HepG2 (cell line): ENCODE results near the gene WNT5A. TPM values are rescaled to one million over a fixed set of nuclear protein-coding genes. Genes with fewer than 3 reads are reported as not detected.

Experiments
- ATAC-seq: fragments of 200-7000 bp; cut with Tn5 transposase; 3 replicates; pipeline ENCODE4 v1.9.1; 2020; ENCODE audit warnings: mild to moderate bottlenecking, moderate library complexity
- BruUV-seq: library from RNA; stranded (reverse); fragments of 400-500 nt; replicated peaks from 2 replicates; lab custom pipeline; 2021; lab: Mats Ljungman, UMichigan
- CTCF ChIA-PET: fragments of 300-600 bp; formaldehyde crosslinking; extraction: SDS; loops from one replicate; lab custom pipeline; 2021; ENCODE audit warnings: low total read pairs, inconsistent platforms, low intra/inter-chr PET ratio; lab: Yijun Ruan, JAX
- POLR2A ChIA-PET: fragments of 350-600 bp; sonication (Branson Sonifier 250); formaldehyde crosslinking; loops from one replicate; lab custom pipeline; 2020; ENCODE audit warnings: antibody characterized with exemption, inconsistent platforms; lab: Yijun Ruan, JAX
- DNase-seq: peaks from one replicate; pipeline ENCODE4 v3.0.0-alpha.2; 2015; ENCODE audit warnings: low spot score
- FAIRE-seq: peaks from 3 replicates; lab custom pipeline; 2011; peaks lifted over from hg19 to GRCh38; lab: Jason Lieb, UNC
- H2AFZ ChIP-seq: one replicate; pipeline ENCODE4 v1.6.1; 2011; ENCODE audit warnings: low read length, inconsistent platforms
- H3K27ac ChIP-seq: fragments of 300-600 bp; 3 replicates; pipeline ENCODE4 v1.8.0; 2011; ENCODE audit warnings: mixed run types, mild to moderate bottlenecking, mixed read lengths, low read length, inconsistent platforms; ENCODE audit not compliant: insufficient read depth; ENCODE audit errors: extremely low read length
- H3K27me3 ChIP-seq, 2 experiments: fragments of 200-600 bp in 1 of 2; 2 replicates in 1 of 2; 3 replicates in 1 of 2; pipeline versions ENCODE4 v1.6.0 to v1.8.0; 2011; ENCODE audit warnings: low read length in 2 of 2, mild to moderate bottlenecking in 2 of 2, moderate library complexity in 2 of 2, inconsistent platforms in 1 of 2; ENCODE audit not compliant: insufficient read depth in 2 of 2, control insufficient read depth in 1 of 2
- H3K36me3 ChIP-seq, 2 experiments: fragments of 200-600 bp in 1 of 2; replicated peaks in 1 of 2; 2 replicates in 1 of 2; 3 replicates in 1 of 2; pipeline versions ENCODE4 v1.5.1 to v1.8.0; 2011; ENCODE audit warnings: low read length in 2 of 2, inconsistent platforms in 1 of 2; ENCODE audit not compliant: insufficient read depth in 2 of 2, control insufficient read depth in 1 of 2
- H3K4me1 ChIP-seq: 2 replicates; pipeline ENCODE4 v1.5.1; 2012; ENCODE audit warnings: low read length, inconsistent platforms; ENCODE audit not compliant: insufficient read depth
- H3K4me2 ChIP-seq: 2 replicates; pipeline ENCODE4 v1.6.0; 2011; ENCODE audit warnings: low read depth, low read length, inconsistent platforms
- H3K4me3 ChIP-seq, 3 experiments: fragments of 200-600 bp in 1 of 3; sonication (generic), shearing (Covaris generic) in 1 of 3; replicated peaks in 1 of 3; 2 replicates each; pipeline ENCODE4 v1.5.1; 2011 to 2016; ENCODE audit warnings: low read length in 3 of 3, inconsistent platforms in 2 of 3, low read depth in 2 of 3, mild to moderate bottlenecking in 2 of 3, control low read depth in 1 of 3, mixed read lengths in 1 of 3; ENCODE audit not compliant: insufficient read depth in 1 of 3
- H3K79me2 ChIP-seq: one replicate; pipeline ENCODE4 v1.6.1; 2011; ENCODE audit warnings: low read length, inconsistent platforms; ENCODE audit not compliant: insufficient read depth
- H3K9ac ChIP-seq: 2 replicates; pipeline ENCODE4 v1.6.0; 2011; ENCODE audit warnings: mild to moderate bottlenecking, low read depth, low read length, inconsistent platforms; ENCODE audit not compliant: insufficient read depth
- H3K9me3 ChIP-seq: 2 replicates; pipeline ENCODE4 v1.5.1; 2012; ENCODE audit warnings: mild to moderate bottlenecking, low read length
- H4K20me1 ChIP-seq: 2 replicates; pipeline ENCODE4 v1.6.0; 2011; ENCODE audit warnings: inconsistent platforms, mild to moderate bottlenecking, low read length, moderate library complexity; ENCODE audit not compliant: insufficient read depth
- BRD4 ChIP-seq: sonication (generic); formaldehyde crosslinking; IDR thresholded peaks from 2 replicates; pipeline ENCODE4 v1.4.0; 2020; ENCODE audit warnings: missing genetic modification reagents
- FOSL1 ChIP-seq: sonication (generic); formaldehyde crosslinking; IDR thresholded peaks from 2 replicates; pipeline ENCODE4 v1.9.0; 2021; ENCODE audit warnings: missing genetic modification reagents, borderline replicate concordance
- HNF4A ChIP-seq: sonication (generic); formaldehyde crosslinking; IDR thresholded peaks from 2 replicates; pipeline ENCODE4 v1.4.0; 2020; ENCODE audit warnings: missing genetic modification reagents
- PHB2 ChIP-seq: fragments of 450-650 bp; IDR thresholded peaks from 2 replicates; pipeline ENCODE4 v1.6.1; 2018; ENCODE audit not compliant: partially characterized antibody
- SRF ChIP-seq: IDR thresholded peaks from 2 replicates; pipeline ENCODE4 v1.6.1; 2011; ENCODE audit warnings: mild to moderate bottlenecking, low read depth, low read length, moderate library complexity
- ZNF260 ChIP-seq: sonication (generic); formaldehyde crosslinking; IDR thresholded peaks from 2 replicates; pipeline ENCODE4 v1.4.0; 2020; ENCODE audit warnings: missing genetic modification reagents, low read depth, mild to moderate bottlenecking, borderline replicate concordance
- ZNF564 ChIP-seq: sonication (generic); formaldehyde crosslinking; IDR thresholded peaks from 2 replicates; pipeline ENCODE4 v1.8.1; 2023; ENCODE audit warnings: mild to moderate bottlenecking, missing genetic modification reagents
- ZNF879 ChIP-seq: sonication (generic); formaldehyde crosslinking; IDR thresholded peaks from 2 replicates; pipeline ENCODE4 v1.8.1; 2023; ENCODE audit warnings: missing genetic modification reagents
- ZSCAN21 ChIP-seq: sonication (generic); formaldehyde crosslinking; IDR thresholded peaks from 2 replicates; pipeline ENCODE4 v1.8.0; 2022; ENCODE audit warnings: mild to moderate bottlenecking, missing genetic modification reagents, moderate library complexity, borderline replicate concordance
- ZSCAN22 ChIP-seq: sonication (generic); formaldehyde crosslinking; IDR thresholded peaks from 2 replicates; pipeline ENCODE4 v1.4.0; 2020; ENCODE audit warnings: mild to moderate bottlenecking, missing genetic modification reagents
- WGBS: methylation state at CpG from one replicate; pipeline ENCODE4 v1.1.6; 2017; ENCODE audit warnings: low lambda C conversion rate; 5-methylcytosine and 5-hydroxymethylcytosine counted together
- in situ Hi-C: cut with HindIII; loops from 2 replicates; pipeline ENCODE4 v1.10.0; 2017; ENCODE audit warnings: low pct_unique_long_range_greater_than_20kb; ENCODE audit not compliant: extremely low pct_ligation_motif_present
- intact Hi-C: fragments of 100-400 bp; cut with micrococcal nuclease; formaldehyde crosslinking; loops from one replicate; pipeline ENCODE4 v1.10.0; 2022; ENCODE audit not compliant: unreplicated experiment
- polyA plus RNA-seq, 8 experiments: library from polyadenylated mRNA; depleted of rRNA in 3 of 8; stranded (reverse) in 7 of 8; unstranded in 1 of 8; fragments of >200 nt; fragmentation: Illumina TruSeq in 4 of 8; extraction: Trizol in 4 of 8; gene quantifications; 2 replicates each; pipeline versions ENCODE4 v1.2.1 to v1.2.3, GENCODE V29; 2011 to 2016; ENCODE audit warnings: low read depth in 4 of 8, missing spikeins in 1 of 8, mixed read lengths in 1 of 8; ENCODE audit not compliant: insufficient read depth in 1 of 8
- total RNA-seq, 5 experiments: library from RNA; depleted of rRNA; stranded (reverse); fragments of >200 nt; fragmentation: Illumina TruSeq; extraction: Trizol; gene quantifications; 2 replicates each; pipeline ENCODE4 v1.2.3, GENCODE V29; 2016; ENCODE audit warnings: low read depth in 1 of 5
- TF ChIP-seq, protein P1 (sequence below): sonication (generic); formaldehyde crosslinking; IDR thresholded peaks from 2 replicates; pipeline ENCODE4 v1.4.0; 2020; ENCODE audit warnings: mild to moderate bottlenecking, low read depth, missing genetic modification reagents

The WNT5A gene
- total and polyA plus RNA-seq, 2 of the 13 experiments (the other 11 are each of a cell fraction or from before 2014, with no cell fraction given), result not detected

DNA sequence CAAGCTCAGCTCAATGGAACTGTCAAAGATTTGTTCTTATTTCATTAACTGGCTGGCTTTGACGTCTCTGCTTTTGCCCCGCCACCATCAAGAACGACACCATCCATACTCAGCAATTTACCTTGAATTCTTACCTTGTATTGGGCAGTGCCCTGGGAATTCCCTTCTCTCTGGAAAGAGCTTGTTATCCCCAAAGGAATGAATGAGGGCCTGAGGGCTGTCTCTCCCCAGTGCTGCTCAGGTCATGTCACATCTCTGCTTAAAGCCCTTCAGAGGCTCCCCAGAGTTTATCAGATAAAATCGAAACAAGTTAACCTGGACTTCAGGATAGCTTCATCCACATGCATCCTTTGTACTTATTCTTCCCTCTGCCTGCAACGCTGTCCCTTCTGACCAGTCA is 5.9 kb upstream of the WNT5A start:
- H3K4me3 ChIP-seq, result no peak overlapping the region
- no peak overlapping the region for H3K4me2 ChIP-seq
- no peaks in the 10 kb centered on the region for H4K20me1 ChIP-seq
- H3K9ac ChIP-seq, result no peak overlapping the region
- DNase-seq (no peak), ATAC-seq (no peak), FAIRE-seq (no peak)
- in situ Hi-C loops (no loop called here), intact Hi-C loops (no loop called here)
- no peak for TF ChIP-seq ZSCAN22 (CRISPR knock-in tag)
- TF ChIP-seq FOSL1 (CRISPR knock-in tag), result no peak
- TF ChIP-seq ZNF260 (CRISPR knock-in tag), result no peak
- TF ChIP-seq HNF4A (CRISPR knock-in tag), result no peak
- TF ChIP-seq ZNF564 (CRISPR knock-in tag), result no peak
- no peak for TF ChIP-seq ZSCAN21 (CRISPR knock-in tag)
- TF ChIP-seq PHB2, result no peak
- no peak for TF ChIP-seq ZNF879 (CRISPR knock-in tag)
- no peak for TF ChIP-seq SRF
- no peak for TF ChIP-seq BRD4 (CRISPR knock-in tag)
- TF ChIP-seq, protein P1, sequence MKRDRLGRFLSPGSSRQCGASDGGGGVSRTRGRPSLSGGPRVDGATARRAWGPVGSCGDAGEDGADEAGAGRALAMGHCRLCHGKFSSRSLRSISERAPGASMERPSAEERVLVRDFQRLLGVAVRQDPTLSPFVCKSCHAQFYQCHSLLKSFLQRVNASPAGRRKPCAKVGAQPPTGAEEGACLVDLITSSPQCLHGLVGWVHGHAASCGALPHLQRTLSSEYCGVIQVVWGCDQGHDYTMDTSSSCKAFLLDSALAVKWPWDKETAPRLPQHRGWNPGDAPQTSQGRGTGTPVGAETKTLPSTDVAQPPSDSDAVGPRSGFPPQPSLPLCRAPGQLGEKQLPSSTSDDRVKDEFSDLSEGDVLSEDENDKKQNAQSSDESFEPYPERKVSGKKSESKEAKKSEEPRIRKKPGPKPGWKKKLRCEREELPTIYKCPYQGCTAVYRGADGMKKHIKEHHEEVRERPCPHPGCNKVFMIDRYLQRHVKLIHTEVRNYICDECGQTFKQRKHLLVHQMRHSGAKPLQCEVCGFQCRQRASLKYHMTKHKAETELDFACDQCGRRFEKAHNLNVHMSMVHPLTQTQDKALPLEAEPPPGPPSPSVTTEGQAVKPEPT (CRISPR knock-in tag), result no peak
- ChIA-PET CTCF (no interaction called here), POLR2A (no interaction called here)
- no peaks in the 10 kb centered on the region for H3K79me2 ChIP-seq
- BruUV-seq, result no TSS peak
- 0 out of 5 replicates have a peak, but pooled peaks cover 0 to 4% of the 10 kb centered on the region in 2 experiments for H3K27me3 ChIP-seq
- no peak overlapping the region for H3K27ac ChIP-seq
- WGBS, result 26% methylated on average over 5 of the region's 5 CpGs
- H3K4me1 ChIP-seq, result no peaks in the 10 kb centered on the region
- no peak overlapping the region for H2AFZ ChIP-seq
- H3K9me3 ChIP-seq, result no peaks in the 10 kb centered on the region
- H3K36me3 ChIP-seq, result no peaks in the 10 kb centered on the region
